Fibroblast of skin of scalp (primary cell): ENCODE results near the gene NKAIN2.
A peak's percentile ranks its signal among the peaks of the same experiment; 100 is the strongest.
"Not testable (repeated sequence)": the region's sequence is repeated elsewhere in the genome, so short reads cannot be mapped to it uniquely, and the experiment has no call there.

Experiments
- DNase-seq: peaks from one replicate; pipeline ENCODE4 v3.0.0-alpha.2; 2013

NKAIN2 gene

GRCh38 chr6:124446961-124447360, 643.3 kb downstream of the NKAIN2 start:
- no peak for DNase-seq

- no peak for DNase-seq
These were observed 655.6 kb downstream of the NKAIN2 start for GRCh38 chr6:124459268-124459667.

- DNase-seq: no peak
These were observed 659.1 kb downstream of the NKAIN2 start for GRCh38 chr6:124462750-124463149.

GRCh38 chr6:124463271-124463670, 659.6 kb downstream of the NKAIN2 start:
- DNase-seq: no peak

GRCh38 chr6:124464600-124464999, 660.9 kb downstream of the NKAIN2 start:
- not testable (repeated sequence) for DNase-seq

GRCh38 chr6:124466949-124467348, 663.3 kb downstream of the NKAIN2 start:
- no peak for DNase-seq

- DNase-seq: no peak
These were observed 663.7 kb downstream of the NKAIN2 start for GRCh38 chr6:124467366-124467765.

GRCh38 chr6:124470803-124471202, 667.1 kb downstream of the NKAIN2 start:
- DNase-seq: no peak

GRCh38 chr6:124475176-124475575, 671.5 kb downstream of the NKAIN2 start:
- DNase-seq: no peak

- DNase-seq: no peak
These were observed 675.2 kb downstream of the NKAIN2 start for GRCh38 chr6:124478906-124479305.

- peak; percentile 63 for DNase-seq
These were observed 676.3 kb downstream of the NKAIN2 start for GRCh38 chr6:124479991-124480430.

GRCh38 chr6:124482071-124482491, 678.4 kb downstream of the NKAIN2 start:
- peak; percentile 42 for DNase-seq

- peak; percentile 81 for DNase-seq
These were observed 684.2 kb downstream of the NKAIN2 start for GRCh38 chr6:124487623-124488431.

GRCh38 chr6:124490122-124490521, 686.5 kb downstream of the NKAIN2 start:
- DNase-seq: peak; percentile 86

- DNase-seq: no peak
These were observed 689.6 kb downstream of the NKAIN2 start for GRCh38 chr6:124493259-124493658.

GRCh38 chr6:124494956-124495664, 691.4 kb downstream of the NKAIN2 start:
- no peak for DNase-seq

- DNase-seq: peak; percentile 13
These were observed 692.1 kb downstream of the NKAIN2 start for GRCh38 chr6:124495665-124496190.

GRCh38 chr6:124496334-124496733, 692.7 kb downstream of the NKAIN2 start:
- no peak for DNase-seq

- no peak for DNase-seq
These were observed 708.8 kb downstream of the NKAIN2 start for GRCh38 chr6:124512431-124512830.

GRCh38 chr6:124517339-124517738, 713.7 kb downstream of the NKAIN2 start:
- DNase-seq: no peak

- no peak for DNase-seq
These were observed 716.8 kb downstream of the NKAIN2 start for GRCh38 chr6:124520514-124520913.

- DNase-seq: no peak
These were observed 718.7 kb downstream of the NKAIN2 start for GRCh38 chr6:124522335-124522734.

GRCh38 chr6:124524491-124525200, 721.0 kb downstream of the NKAIN2 start:
- no peak for DNase-seq
